ENCODE results near the gene BOD1L1. TPM values are rescaled to one million over a fixed set of nuclear protein-coding genes. Genes with fewer than 3 reads are reported as not detected.

The BOD1L1 gene
- total and polyA plus RNA-seq, 2 of the 8 experiments (the other 6 are each of a cell fraction or from before 2014, with no cell fraction given): 6.8 to 39.3 TPM

DNA sequence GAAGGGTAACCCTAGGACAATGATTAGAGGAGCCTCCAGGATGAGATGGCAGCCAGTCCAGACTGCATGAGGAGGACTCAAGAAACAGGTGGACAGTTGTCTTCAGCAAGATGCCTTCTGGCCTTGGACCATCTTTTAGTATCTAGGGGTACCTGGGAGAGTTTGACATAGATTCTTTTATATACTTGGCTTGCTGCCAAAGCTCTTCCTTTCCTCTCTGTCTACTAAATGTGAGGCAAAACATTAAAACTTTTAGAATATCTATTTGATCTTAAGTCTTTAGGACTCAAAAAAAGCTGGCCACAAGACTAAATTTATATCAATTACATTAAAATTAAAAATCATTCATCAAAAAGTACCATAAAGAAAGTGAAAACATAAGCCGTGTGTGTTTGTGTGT is 64.6 kb downstream of the BOD1L1 start:
- Histone ChIP-seq H3K56ac (replicated peaks; ENCODE audit: insufficient read length, low read depth, low read length) (no peak overlapping the region), H2AFZ (ENCODE audit: low read length) (no peak overlapping the region), H3K4me1 (replicated peaks in 1 of 4; ENCODE audit: control insufficient read depth in 3 of 4, insufficient read depth in 4 of 4, low read length in 3 of 4) (no peaks in the 10 kb centered on the region), H3K27me3 (replicated peaks in 1 of 4; ENCODE audit: control insufficient read depth in 3 of 4, extremely low read depth in 1 of 4, insufficient read depth in 3 of 4, low read length in 3 of 4) (no peaks in the 10 kb centered on the region), H4K5ac (ENCODE audit: insufficient read length, low read depth, low read length) (no peak overlapping the region), H3K14ac (ENCODE audit: insufficient read length) (no peak overlapping the region), H3K9me3 (ENCODE audit: insufficient read depth in 2 of 2, low read depth in 1 of 2, low read length in 1 of 2) (no peaks in the 10 kb centered on the region), H2AK5ac (ENCODE audit: low read depth, low read length) (no peak overlapping the region), H3K4me2 (ENCODE audit: insufficient read depth in 1 of 2, low read depth in 2 of 2, low read length in 2 of 2) (no peak overlapping the region), H2BK120ac (replicated peaks; ENCODE audit: low read depth, low read length) (no peak overlapping the region), H3K4me3 (ENCODE audit: extremely low read depth in 1 of 4, insufficient read depth in 2 of 4, low read depth in 3 of 4, low read length in 4 of 4) (no peak overlapping the region), H4K8ac (ENCODE audit: extremely low read depth, insufficient read depth, low read length) (no peak overlapping the region), H3K27ac (ENCODE audit: low read depth, low read length) (no peak overlapping the region), H3K23ac (ENCODE audit: insufficient read length) (no peak overlapping the region), H3K79me2 (ENCODE audit: control insufficient read depth in 1 of 2, insufficient read depth in 2 of 2, low read length in 2 of 2) (no peaks in the 10 kb centered on the region), H3K36me3 (ENCODE audit: control insufficient read depth in 2 of 4, insufficient read depth in 4 of 4, low read length in 3 of 4) (no peaks in the 10 kb centered on the region; a peak in 2 of 8 replicates), H3K4ac (replicated peaks; ENCODE audit: insufficient read length, low read depth, low read length) (no peak overlapping the region), H3K23me2 (ENCODE audit: low read depth, low read length) (no peaks in the 10 kb centered on the region; the same call in 1 of the 2 replicates), H2BK12ac (ENCODE audit: low read depth, low read length) (no peak overlapping the region), H2BK20ac (ENCODE audit: low read length) (no peak overlapping the region), H2BK5ac (ENCODE audit: low read depth, low read length) (no peak overlapping the region), H4K91ac (replicated peaks; ENCODE audit: insufficient read length, low read length) (no peak overlapping the region), H3K79me1 (ENCODE audit: low read depth, low read length) (no peaks in the 10 kb centered on the region), H3K18ac (ENCODE audit: extremely low read depth, low read length) (no peak overlapping the region), H4K20me1 (replicated peaks in 1 of 2; ENCODE audit: control insufficient read depth in 1 of 2, insufficient read depth in 2 of 2, low read length in 2 of 2) (no peaks in the 10 kb centered on the region), H2BK15ac (ENCODE audit: low read length) (no peak overlapping the region), H3K9ac (replicated peaks in 1 of 4; ENCODE audit: extremely low read depth in 1 of 4, low read depth in 3 of 4, low read length in 3 of 4) (no peak overlapping the region)
- ChIA-PET POLR2A (ENCODE audit: partially characterized antibody) (no interaction called here), CTCF (ENCODE audit: partially characterized antibody) (interaction anchor here (0.7 to 0.8 kb wide), 2 partner anchors 91 to 767 kb away, joined by 3 read pairs; no protein-coding TSS in a partner anchor)
- no peak for DNase-seq (ENCODE audit: low read depth in 1 of 2, low spot score in 2 of 2)
- FAIRE-seq: no peak
- 92% methylated on average over 1 of the region's 1 CpG; no CpG with 5 or more reads in 1 of the 2 experiments for WGBS, 2 experiments (ENCODE audit: extremely low coverage in 1 of 2, insufficient coverage in 1 of 2, insufficient read length in 1 of 2, insufficient replicate concordance in 2 of 2, low coverage in 1 of 2, low lambda C conversion rate in 2 of 2, missing lambda C conversion rate in 1 of 2)
- no peak for TF ChIP-seq SP4 (IDR thresholded peaks at IDR 0.05; ENCODE audit: low read length)
- TF ChIP-seq TAF7 (optimal IDR thresholded peaks at IDR 0.05; ENCODE audit: borderline replicate concordance, low read depth, low read length): no peak
- no peak for TF ChIP-seq HDAC6 (IDR thresholded peaks at IDR 0.05; ENCODE audit: low read depth, low read length)
- TF ChIP-seq SP1 (IDR thresholded peaks at IDR 0.05; ENCODE audit: low read depth, low read length): no peak
- no peak for TF ChIP-seq CREB1 (IDR thresholded peaks at IDR 0.05)
- TF ChIP-seq TAF1 (IDR thresholded peaks at IDR 0.05; ENCODE audit: low read depth, low read length): no peak
- TF ChIP-seq RBBP5 (IDR thresholded peaks at IDR 0.05; ENCODE audit: borderline replicate concordance, low read depth, low read length): no peak
- TF ChIP-seq KDM4A (IDR thresholded peaks at IDR 0.05; ENCODE audit: low read depth, low read length, severe bottlenecking): no peak

Data from H1 (cell line).